OCI-LY3 (cell line): Measurements from ENCODE around the gene ELAPOR2.

ENCODE experiments used
- H2AFZ ChIP-seq: fragments of 200-600, 300-600 bp; shearing (Covaris generic); 2 replicates; pipeline ENCODE4 v1.6.0; 2014; ENCODE audit warnings: antibody characterized with exemption, low read depth, low read length
- H3K27ac ChIP-seq: fragments of 200-600, 300-600 bp; sonication (generic); 2 replicates; pipeline ENCODE4 v1.5.1; 2014; ENCODE audit warnings: mild to moderate bottlenecking, low read length, moderate library complexity, mixed read lengths
- H3K27me3 ChIP-seq: fragments of 200-600, 300-600 bp; sonication (generic); 2 replicates; pipeline ENCODE4 v1.6.1; 2014; ENCODE audit warnings: low read depth, low read length, mixed read lengths
- H3K36me3 ChIP-seq: fragments of 200-600, 300-600 bp; sonication (generic); replicated peaks from 2 replicates; pipeline ENCODE3; 2014; ENCODE audit warnings: low read depth, low read length, mixed read lengths
- H3K4me1 ChIP-seq: fragments of 300-600, 200-600 bp; sonication (generic); 2 replicates; pipeline ENCODE4 v1.6.1; 2014; ENCODE audit warnings: low read length, mixed read lengths
- H3K4me2 ChIP-seq: fragments of 200-600, 300-600 bp; sonication (generic); 2 replicates; pipeline ENCODE4 v1.6.1; 2014; ENCODE audit warnings: low read length, mixed read lengths
- H3K4me3 ChIP-seq: fragments of 300-600, 200-600 bp; sonication (generic); 2 replicates; pipeline ENCODE4 v1.5.1; 2014; ENCODE audit warnings: antibody characterized with exemption, mild to moderate bottlenecking, low read length, moderate library complexity
- H3K79me2 ChIP-seq: fragments of 300-600, 200-600 bp; shearing (Covaris generic); 2 replicates; pipeline ENCODE4 v1.6.1; 2014; ENCODE audit warnings: mild to moderate bottlenecking, low read length, mixed read lengths
- H3K9ac ChIP-seq: fragments of 300-600, 200-600 bp; shearing (Covaris generic); 2 replicates; pipeline ENCODE4 v1.6.0; 2014; ENCODE audit warnings: mild to moderate bottlenecking, low read length, moderate library complexity
- H3K9me3 ChIP-seq: fragments of 200-600, 300-600 bp; shearing (Covaris generic); 2 replicates; pipeline ENCODE4 v1.6.1; 2014; ENCODE audit warnings: low read length, mixed read lengths; ENCODE audit not compliant: insufficient read depth
- H4K20me1 ChIP-seq: fragments of 200-600, 300-600 bp; sonication (generic); 2 replicates; pipeline ENCODE4 v1.6.1; 2016; ENCODE audit warnings: low read length, mixed read lengths; ENCODE audit not compliant: insufficient read depth
- CTCF ChIP-seq: fragments of 200-600, 300-600 bp; sonication (generic); IDR thresholded peaks from 2 replicates; pipeline ENCODE4 v1.5.1; 2014; ENCODE audit warnings: antibody characterized with exemption, low read length, low read depth
- EZH2phosphoT487 ChIP-seq: fragments of 200-600 bp; shearing (Covaris generic); IDR thresholded peaks from 2 replicates; pipeline ENCODE4 v1.6.1; 2018; ENCODE audit warnings: antibody characterized with exemption, mixed run types, low read depth

The ELAPOR2 gene

DNA sequence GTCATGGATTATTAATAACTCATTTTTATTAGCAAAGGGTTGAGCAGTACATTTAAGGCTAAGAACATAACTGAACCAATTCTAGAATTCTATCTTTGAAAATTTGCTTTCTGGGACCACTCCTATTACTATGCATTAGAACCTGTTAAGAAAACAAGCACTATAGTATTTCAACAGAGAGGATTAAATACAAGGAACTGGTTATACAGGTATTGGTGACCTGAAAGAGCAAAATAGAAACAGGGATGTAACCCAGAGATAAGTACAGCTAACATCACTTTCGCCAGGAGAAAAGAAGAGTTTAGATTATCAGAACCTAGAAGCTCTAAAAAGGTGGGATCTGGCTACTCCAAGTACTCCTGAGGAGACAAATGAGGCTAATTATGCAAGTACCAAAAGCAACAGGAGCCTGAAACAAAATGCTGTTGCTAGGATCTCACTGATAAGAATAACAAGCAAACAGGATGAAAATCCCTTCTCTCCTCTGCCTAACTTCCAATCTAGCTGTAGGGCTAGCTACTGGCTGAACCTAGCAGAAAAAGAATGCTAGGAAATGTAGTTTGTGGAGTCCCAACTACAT lies 32.1 kb upstream of the ELAPOR2 start:
- H3K4me1 ChIP-seq = no peaks in the 10 kb centered on the region
- H4K20me1 ChIP-seq = no peaks in the 10 kb centered on the region
- H3K9me3 ChIP-seq = no peaks in the 10 kb centered on the region
- H3K4me3 ChIP-seq = no peak overlapping the region
- no peak overlapping the region for H2AFZ ChIP-seq
- no peak for TF ChIP-seq EZH2phosphoT487
- TF ChIP-seq CTCF = no peak
- no peaks in the 10 kb centered on the region for H3K79me2 ChIP-seq
- H3K4me2 ChIP-seq = no peak overlapping the region
- no peak overlapping the region for H3K9ac ChIP-seq
- no peak overlapping the region for H3K27ac ChIP-seq
- H3K36me3 ChIP-seq = no peaks in the 10 kb centered on the region
- H3K27me3 ChIP-seq = no peaks in the 10 kb centered on the region

GRCh38 chr7:87083865-87084519 lies 24.5 kb upstream of the ELAPOR2 start:
- no peaks in the 10 kb centered on the region for H3K36me3 ChIP-seq
- H3K79me2 ChIP-seq = no peaks in the 10 kb centered on the region
- no peak overlapping the region for H3K4me2 ChIP-seq
- H4K20me1 ChIP-seq = no peaks in the 10 kb centered on the region
- TF ChIP-seq EZH2phosphoT487 (no peak), CTCF (no peak)
- no peak overlapping the region for H3K27ac ChIP-seq
- H3K4me1 ChIP-seq = no peaks in the 10 kb centered on the region
- H3K9ac ChIP-seq = no peak overlapping the region
- no peaks in the 10 kb centered on the region for H3K27me3 ChIP-seq
- no peak overlapping the region for H3K4me3 ChIP-seq
- no peaks in the 10 kb centered on the region for H3K9me3 ChIP-seq
- H2AFZ ChIP-seq = no peak overlapping the region

DNA sequence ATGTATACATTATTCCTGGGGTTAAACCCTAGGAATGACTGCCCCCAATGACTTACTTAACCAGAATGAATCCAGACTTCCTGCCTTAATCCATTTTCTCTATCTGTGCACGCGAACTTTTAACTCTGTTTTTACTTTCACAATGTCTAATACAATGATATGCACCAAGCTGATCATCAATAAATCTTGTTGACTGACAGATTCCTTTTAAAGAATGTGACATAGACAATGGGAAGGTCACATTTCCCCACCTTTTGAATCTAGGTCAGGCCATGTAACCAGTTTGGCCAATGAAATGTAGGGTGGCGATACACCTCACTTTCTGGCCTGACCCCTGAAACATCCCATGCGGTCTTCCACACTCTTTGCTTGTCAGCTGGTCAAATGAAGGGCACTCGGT lies 23.2 kb upstream of the ELAPOR2 start:
- H3K4me3 ChIP-seq = no peak overlapping the region
- no peak overlapping the region for H3K27ac ChIP-seq
- H3K9me3 ChIP-seq = no peaks in the 10 kb centered on the region
- H3K79me2 ChIP-seq = no peaks in the 10 kb centered on the region
- H3K4me2 ChIP-seq = no peak overlapping the region
- H3K9ac ChIP-seq = no peak overlapping the region
- no peak overlapping the region for H2AFZ ChIP-seq
- no peaks in the 10 kb centered on the region for H3K4me1 ChIP-seq
- TF ChIP-seq EZH2phosphoT487 = no peak
- TF ChIP-seq CTCF = no peak
- no peaks in the 10 kb centered on the region for H3K27me3 ChIP-seq
- no peaks in the 10 kb centered on the region for H4K20me1 ChIP-seq
- no peaks in the 10 kb centered on the region for H3K36me3 ChIP-seq

GRCh38 chr7:87075671-87076404 lies 16.4 kb upstream of the ELAPOR2 start:
- no peaks in the 10 kb centered on the region for H3K9me3 ChIP-seq
- no peaks in the 10 kb centered on the region for H3K79me2 ChIP-seq
- TF ChIP-seq EZH2phosphoT487 (no peak), CTCF (no peak)
- H3K9ac ChIP-seq = no peak overlapping the region
- no peaks in the 10 kb centered on the region for H3K36me3 ChIP-seq
- no peaks in the 10 kb centered on the region for H4K20me1 ChIP-seq
- H3K27ac ChIP-seq = no peak overlapping the region
- H3K4me1 ChIP-seq = peaks cover 9% of the 10 kb centered on the region
- H2AFZ ChIP-seq = no peak overlapping the region
- H3K27me3 ChIP-seq = peaks cover 17% of the 10 kb centered on the region
- peak overlapping the region; percentile 46 for H3K4me2 ChIP-seq
- H3K4me3 ChIP-seq = peak overlapping the region; percentile 32
